Measurements from ENCODE around the gene LY6G6D.

The LY6G6D gene

GRCh38 chr6:31737315-31737990 lies 22.3 kb downstream of the LY6G6D start:
- DNase-seq: peak; percentile 84

GRCh38 chr6:31737991-31738979 lies 23.1 kb downstream of the LY6G6D start:
- DNase-seq: peak; percentile 89

GRCh38 chr6:31739639-31740396 lies 24.7 kb downstream of the LY6G6D start, which contains the start of gene MSH5:
MSH5 (plus strand) TSS chr6:31740005; CDS start chr6:31740467, 462 bp downstream.
- DNase-seq: peak; percentile 97

GRCh38 chr6:31740397-31741223 lies 25.5 kb downstream of the LY6G6D start:
- DNase-seq: no peak

- no peak for DNase-seq
These were observed 26.7 kb downstream of the LY6G6D start for GRCh38 chr6:31741815-31742214.

- no peak for DNase-seq
These were observed 27.7 kb downstream of the LY6G6D start for GRCh38 chr6:31742894-31743293.

GRCh38 chr6:31744422-31744821 lies 29.3 kb downstream of the LY6G6D start:
- no peak for DNase-seq

- no peak for DNase-seq
These were observed 34.3 kb downstream of the LY6G6D start for GRCh38 chr6:31749301-31750036.

- no peak for DNase-seq
These were observed 35.4 kb downstream of the LY6G6D start for GRCh38 chr6:31750411-31751022.

GRCh38 chr6:31752739-31753319 lies 37.7 kb downstream of the LY6G6D start:
- no peak for DNase-seq

GRCh38 chr6:31758281-31758680 lies 43.1 kb downstream of the LY6G6D start:
- DNase-seq: no peak

GRCh38 chr6:31760790-31761189 lies 45.6 kb downstream of the LY6G6D start:
- no peak for DNase-seq

- no peak for DNase-seq
These were observed 46.2 kb downstream of the LY6G6D start for GRCh38 chr6:31761343-31761742.

- no peak for DNase-seq
These were observed 47.2 kb downstream of the LY6G6D start, which contains the start of gene SAPCD1 for GRCh38 chr6:31762356-31762755. SAPCD1 (plus strand) TSS chr6:31762656; CDS start chr6:31763055, 399 bp downstream.

GRCh38 chr6:31762878-31763618 lies 47.9 kb downstream of the LY6G6D start:
- no peak for DNase-seq

- no peak for DNase-seq
These were observed 48.4 kb downstream of the LY6G6D start for GRCh38 chr6:31763619-31763940.

- DNase-seq: no peak
These were observed 49.0 kb downstream of the LY6G6D start for GRCh38 chr6:31764198-31764597.

GRCh38 chr6:31765559-31765909 lies 50.4 kb downstream of the LY6G6D start:
- no peak for DNase-seq

GRCh38 chr6:31765910-31766794 lies 51.0 kb downstream of the LY6G6D start:
- no peak for DNase-seq

Data from KG1 (cell line).